Measurements from ENCODE around the gene TMA7.
"Not testable (repeated sequence)": the region's sequence is repeated elsewhere in the genome, so short reads cannot be mapped to it uniquely, and the experiment has no call there.

TMA7 gene

GRCh38 chr3:48437812-48438211 lies 2.2 kb upstream of the TMA7 start:
- DNase-seq = no peak

GRCh38 chr3:48440590-48440958 lies 517 bp downstream of the TMA7 start:
- DNase-seq = no peak

- no peak for DNase-seq
These were observed 1.9 kb downstream of the TMA7 start for GRCh38 chr3:48441940-48442339.

GRCh38 chr3:48445277-48445882 lies 5.3 kb downstream of the TMA7 start:
- DNase-seq = no peak

GRCh38 chr3:48446043-48446424 lies 6.0 kb downstream of the TMA7 start:
- no peak for DNase-seq

GRCh38 chr3:48446425-48447193 lies 6.6 kb downstream of the TMA7 start, which contains the start of gene ATRIP:
Gene ATRIP (plus strand): TSS chr3:48446737. CDS start chr3:48446846, 109 bp downstream.
- peak; percentile 78 for DNase-seq

- no peak for DNase-seq
These were observed 11.2 kb downstream of the TMA7 start for GRCh38 chr3:48451270-48451669.

GRCh38 chr3:48456456-48456855 lies 16.4 kb downstream of the TMA7 start:
- no peak for DNase-seq

GRCh38 chr3:48459331-48459730 lies 19.3 kb downstream of the TMA7 start:
- DNase-seq = no peak

- DNase-seq = no peak
These were observed 19.9 kb downstream of the TMA7 start for GRCh38 chr3:48459773-48460516.

GRCh38 chr3:48460517-48460902 lies 20.5 kb downstream of the TMA7 start:
- no peak for DNase-seq

- not testable (repeated sequence) for DNase-seq
These were observed 21.7 kb downstream of the TMA7 start for GRCh38 chr3:48461767-48462166.

- DNase-seq = no peak
These were observed 23.6 kb downstream of the TMA7 start for GRCh38 chr3:48463703-48464102.

- DNase-seq = no peak
These were observed 24.7 kb downstream of the TMA7 start for GRCh38 chr3:48464713-48465221.

- no peak for DNase-seq
These were observed 25.1 kb downstream of the TMA7 start for GRCh38 chr3:48465237-48465530.

- peak; percentile 87 for DNase-seq
These were observed 25.7 kb downstream of the TMA7 start for GRCh38 chr3:48465531-48466378.

GRCh38 chr3:48466386-48467109 lies 26.5 kb downstream of the TMA7 start:
- no peak for DNase-seq

- DNase-seq = no peak
These were observed 27.0 kb downstream of the TMA7 start for GRCh38 chr3:48467110-48467454.

- DNase-seq = no peak
These were observed 27.6 kb downstream of the TMA7 start for GRCh38 chr3:48467473-48468267.

- no peak for DNase-seq
These were observed 28.3 kb downstream of the TMA7 start for GRCh38 chr3:48468329-48468731.
